GM12873 (cell line): ENCODE measurements around the gene RBM39.

Experiments
- CTCF ChIP-seq: IDR thresholded peaks from 2 replicates; pipeline ENCODE4 v1.5.1; 2012; ENCODE audit warnings: low read depth, mild to moderate bottlenecking, moderate library complexity, low read length, control low read depth; ENCODE audit not compliant: insufficient read depth; ENCODE audit errors: missing control alignments

RBM39 gene

DNA sequence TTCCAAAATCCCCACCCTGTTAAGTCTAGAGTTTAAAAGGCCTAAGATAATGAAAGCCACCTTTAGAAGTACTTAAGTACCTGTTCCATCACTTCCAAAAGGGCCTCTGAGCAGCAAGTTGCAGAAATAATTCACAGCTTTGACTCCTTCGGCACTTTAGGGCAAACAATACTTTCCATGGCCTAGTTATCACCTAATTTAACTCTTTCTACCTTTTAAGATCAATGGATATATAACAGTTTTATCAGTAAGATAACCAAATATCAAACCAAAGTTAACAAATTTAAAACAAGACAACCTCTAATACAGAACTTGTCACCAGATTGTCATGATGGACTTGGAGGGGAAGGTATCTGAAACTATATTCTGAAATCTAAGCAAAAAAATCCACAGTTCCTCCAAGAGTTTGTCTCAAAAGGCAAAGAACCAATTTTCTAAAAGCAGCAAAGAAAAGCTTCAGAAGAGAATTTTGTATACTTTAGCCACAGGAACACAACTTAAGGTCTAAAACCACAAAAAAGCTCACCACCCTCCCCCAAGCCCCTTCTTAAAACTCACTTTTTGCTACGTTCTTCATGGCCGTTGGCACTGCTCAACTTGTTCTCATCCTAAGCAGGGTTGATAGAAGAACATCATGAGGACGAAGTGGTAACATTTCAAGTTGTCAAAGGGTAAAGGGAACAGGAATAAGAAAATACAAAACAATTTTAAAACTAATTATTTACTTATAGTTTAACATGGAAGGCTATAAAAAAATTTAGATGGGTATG, 3.5 kb downstream of the RBM39 start:
- TF ChIP-seq CTCF = no peak

GRCh38 chr20:35737865-35738333, 4.2 kb downstream of the RBM39 start:
- no peak for TF ChIP-seq CTCF

GRCh38 chr20:35735826-35736470, 6.1 kb downstream of the RBM39 start:
- no peak for TF ChIP-seq CTCF

DNA sequence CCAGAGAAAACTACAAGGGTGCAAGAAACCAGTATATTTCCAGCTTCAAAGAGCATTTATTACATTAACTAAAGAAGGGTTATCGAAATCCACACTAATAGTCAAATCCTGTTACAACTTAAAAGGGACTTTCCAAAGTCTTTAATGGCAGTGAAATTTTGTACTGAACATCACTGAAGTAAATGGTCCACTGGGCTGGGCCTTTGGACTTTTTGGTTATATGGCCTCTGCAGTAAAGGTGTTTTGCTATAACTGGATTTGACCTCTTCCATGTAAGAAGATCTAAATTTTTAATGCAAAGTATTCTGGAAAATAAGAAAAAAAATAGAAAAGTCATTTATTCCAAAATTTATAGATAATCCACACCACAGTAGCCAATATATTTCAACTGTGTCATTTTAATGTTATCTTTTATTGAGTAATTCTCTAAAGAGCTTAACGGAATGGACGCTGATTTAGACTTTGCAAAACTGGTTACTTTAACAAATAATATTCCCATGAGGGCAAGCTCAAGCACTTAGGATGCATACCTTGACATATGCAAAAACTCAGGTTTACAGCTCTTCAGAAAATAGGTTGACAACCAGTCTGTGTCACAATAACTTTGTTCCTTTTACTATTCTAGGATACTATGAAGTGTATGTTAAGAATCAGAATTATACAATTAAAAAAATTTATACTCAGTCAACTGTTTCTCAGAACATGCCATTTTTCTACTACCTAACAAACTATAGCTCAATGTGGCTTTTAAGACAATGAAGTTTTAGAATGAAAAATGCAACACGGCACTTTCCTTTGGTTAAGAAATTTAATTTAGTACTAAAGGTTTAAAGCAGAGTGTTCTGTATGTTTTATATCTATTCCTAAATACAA, 7.0 kb downstream of the RBM39 start:
- no peak for TF ChIP-seq CTCF

- TF ChIP-seq CTCF = no peak
Measured at GRCh38 chr20:35734374-35734773, 7.7 kb downstream of the RBM39 start.

DNA sequence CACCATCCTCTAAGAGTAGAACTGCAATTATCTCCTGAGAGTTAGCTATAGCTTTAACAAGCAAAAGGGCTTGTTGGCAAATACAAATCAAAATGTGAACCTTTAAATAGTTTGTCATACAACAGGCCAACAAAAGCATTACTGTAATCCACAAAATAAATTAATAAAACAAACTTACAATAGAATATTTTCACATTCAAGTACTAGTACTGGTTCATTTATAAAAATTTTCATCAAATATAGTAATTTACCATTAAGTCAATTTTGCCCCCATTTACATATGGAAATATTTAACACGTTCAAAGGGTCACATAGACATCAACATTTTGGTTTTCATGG, 9.4 kb downstream of the RBM39 start:
- TF ChIP-seq CTCF = no peak
